ENCODE data around the gene TGFB1I1. TPM values are rescaled to one million over a fixed set of nuclear protein-coding genes. Genes with fewer than 3 reads are reported as not detected.

TGFB1I1 gene
- total RNA-seq, 1 donor from 2014 or later = 221 TPM

- H3K4me3 Mint-ChIP-seq (ENCODE audit: unreplicated experiment) = no peak overlapping the region
- no peak overlapping the region for H3K27ac Mint-ChIP-seq (ENCODE audit: unreplicated experiment)
- peaks cover 9% of the 10 kb centered on the region for H3K4me1 Mint-ChIP-seq (ENCODE audit: low read depth)
- TF ChIP-seq, protein P1, sequence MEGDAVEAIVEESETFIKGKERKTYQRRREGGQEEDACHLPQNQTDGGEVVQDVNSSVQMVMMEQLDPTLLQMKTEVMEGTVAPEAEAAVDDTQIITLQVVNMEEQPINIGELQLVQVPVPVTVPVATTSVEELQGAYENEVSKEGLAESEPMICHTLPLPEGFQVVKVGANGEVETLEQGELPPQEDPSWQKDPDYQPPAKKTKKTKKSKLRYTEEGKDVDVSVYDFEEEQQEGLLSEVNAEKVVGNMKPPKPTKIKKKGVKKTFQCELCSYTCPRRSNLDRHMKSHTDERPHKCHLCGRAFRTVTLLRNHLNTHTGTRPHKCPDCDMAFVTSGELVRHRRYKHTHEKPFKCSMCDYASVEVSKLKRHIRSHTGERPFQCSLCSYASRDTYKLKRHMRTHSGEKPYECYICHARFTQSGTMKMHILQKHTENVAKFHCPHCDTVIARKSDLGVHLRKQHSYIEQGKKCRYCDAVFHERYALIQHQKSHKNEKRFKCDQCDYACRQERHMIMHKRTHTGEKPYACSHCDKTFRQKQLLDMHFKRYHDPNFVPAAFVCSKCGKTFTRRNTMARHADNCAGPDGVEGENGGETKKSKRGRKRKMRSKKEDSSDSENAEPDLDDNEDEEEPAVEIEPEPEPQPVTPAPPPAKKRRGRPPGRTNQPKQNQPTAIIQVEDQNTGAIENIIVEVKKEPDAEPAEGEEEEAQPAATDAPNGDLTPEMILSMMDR (IDR thresholded peaks at IDR 0.05) = no peak
- H3K9me3 Mint-ChIP-seq (ENCODE audit: low read depth) = no peaks in the 10 kb centered on the region
- DNase-seq (ENCODE audit: low spot score) = no peak
- no peaks in the 10 kb centered on the region for H3K36me3 Mint-ChIP-seq (ENCODE audit: low read depth)
- peaks cover 37% of the 10 kb centered on the region for H3K27me3 Mint-ChIP-seq (ENCODE audit: low read depth)
Observed at GRCh38 chr16:31525113-31525512, 53.2 kb downstream of the TGFB1I1 start.

Other genes with a start within 250 kb of the TGFB1I1 start
- not detected in 3 replicates for gene ITGAM, start 212.2 kb upstream of the TGFB1I1 start, total RNA-seq
- gene ITGAX, start 117.0 kb upstream of the TGFB1I1 start, total RNA-seq = not detected in 3 replicates
- gene ITGAD, start 78.8 kb upstream of the TGFB1I1 start, total RNA-seq = not detected in 3 replicates
- gene COX6A2, start 43.8 kb upstream of the TGFB1I1 start, total RNA-seq = not detected in 3 replicates
- gene ZNF843, start 29.4 kb upstream of the TGFB1I1 start, total RNA-seq = 2.3 to 3.7 TPM (median 2.8 TPM) in 3 replicates
- 12.2 to 13.2 TPM (median 12.4 TPM) in 3 replicates for gene ARMC5, start 12.7 kb upstream of the TGFB1I1 start, total RNA-seq
- gene SLC5A2, start 11.0 kb downstream of the TGFB1I1 start, total RNA-seq = not detected in 3 replicates
- 52.7 to 67.5 TPM (median 58.3 TPM) in 3 replicates for gene RUSF1, start 36.2 kb downstream of the TGFB1I1 start, total RNA-seq
- gene AHSP, start 55.7 kb downstream of the TGFB1I1 start, total RNA-seq = not detected in 3 replicates